ENCODE data around the gene RGS19. TPM values are rescaled to one million over a fixed set of nuclear protein-coding genes. Genes with fewer than 3 reads are reported as not detected.

RGS19 gene
- total and polyA plus RNA-seq, 2 of the 8 experiments (the other 6 are each of a cell fraction or from before 2014, with no cell fraction given), result 12.7 to 16.8 TPM

DNA sequence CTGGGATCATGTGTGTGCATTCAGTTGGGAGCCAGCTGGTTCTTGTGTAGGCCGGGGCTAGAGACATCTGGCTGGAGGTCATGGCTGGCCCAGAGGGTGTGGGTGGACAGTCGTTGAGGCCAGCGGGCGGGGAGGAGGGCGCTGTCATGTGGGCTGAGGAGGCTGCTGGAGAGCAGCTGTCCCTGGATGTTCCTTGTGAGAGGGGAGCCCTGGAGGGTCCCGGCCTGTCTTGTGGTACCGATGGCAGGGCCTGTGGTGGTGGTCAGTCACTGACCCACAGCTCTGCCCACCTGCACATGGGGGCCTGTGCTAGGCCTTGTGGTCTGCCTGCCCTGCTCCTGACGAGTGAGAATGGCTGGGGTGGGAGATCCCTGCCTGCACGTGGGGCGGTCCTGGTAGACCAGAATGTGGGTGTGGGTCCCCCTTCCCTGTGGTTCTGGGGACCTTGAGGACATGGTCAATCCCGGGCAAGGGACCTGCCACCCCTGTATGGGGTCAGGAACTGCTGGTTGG lies 45.3 kb downstream of the RGS19 start:
- H3K56ac ChIP-seq (replicated peaks; ENCODE audit: insufficient read length, low read depth, low read length), result no peak overlapping the region
- DNase-seq (ENCODE audit: low read depth in 1 of 2, low spot score in 2 of 2) (no peak), FAIRE-seq (no peak)
- no peak overlapping the region for H4K8ac ChIP-seq (ENCODE audit: extremely low read depth, insufficient read depth, low read length)
- H3K27ac ChIP-seq (ENCODE audit: low read depth, low read length), result no peak overlapping the region
- no peak overlapping the region for H4K5ac ChIP-seq (ENCODE audit: insufficient read length, low read depth, low read length)
- peaks cover 0 to 4% of the 10 kb centered on the region in 2 experiments for H4K20me1 ChIP-seq (replicated peaks in 1 of 2; ENCODE audit: control insufficient read depth in 1 of 2, insufficient read depth in 2 of 2, low read length in 2 of 2)
- no peak overlapping the region for H3K4ac ChIP-seq (replicated peaks; ENCODE audit: insufficient read length, low read depth, low read length)
- ChIA-PET POLR2A (ENCODE audit: partially characterized antibody) (interaction anchor here (0.7 to 1.7 kb wide), 6 partner anchors 9 to 75 kb away, joined by 3 to 5 read pairs (median 4); partner anchors contain the start of gene SAMD10), CTCF (ENCODE audit: partially characterized antibody) (interaction anchor here (1.2 to 1.4 kb wide), 2 partner anchors 23 to 26 kb away, joined by 3 to 4 read pairs; no protein-coding TSS in a partner anchor)
- H3K23me2 ChIP-seq (ENCODE audit: low read depth, low read length), result peaks cover 3% of the 10 kb centered on the region; the same call in 1 of the 2 replicates
- H2AFZ ChIP-seq (ENCODE audit: low read length), result no peak overlapping the region
- WGBS, 2 experiments (ENCODE audit: extremely low coverage in 1 of 2, insufficient coverage in 1 of 2, insufficient read length in 1 of 2, insufficient replicate concordance in 2 of 2, low coverage in 1 of 2, low lambda C conversion rate in 2 of 2, missing lambda C conversion rate in 1 of 2), result 99% methylated on average over 11 of the region's 11 CpGs; no CpG with 5 or more reads in 1 of the 2 experiments
- H3K79me2 ChIP-seq (ENCODE audit: control insufficient read depth in 1 of 2, insufficient read depth in 2 of 2, low read length in 2 of 2), result no peaks in the 10 kb centered on the region
- no peak overlapping the region for H2BK20ac ChIP-seq (ENCODE audit: low read length)
- no peak overlapping the region for H3K14ac ChIP-seq (ENCODE audit: insufficient read length)
- H2AK5ac ChIP-seq (ENCODE audit: low read depth, low read length), result no peak overlapping the region
- peaks cover 0 to 19% (median 15%) of the 10 kb centered on the region in 4 experiments; a peak in 6 of 7 replicates for H3K4me1 ChIP-seq (replicated peaks in 1 of 4; ENCODE audit: control insufficient read depth in 3 of 4, insufficient read depth in 4 of 4, low read length in 3 of 4)
- H2BK120ac ChIP-seq (replicated peaks; ENCODE audit: low read depth, low read length), result no peak overlapping the region
- TF ChIP-seq SRF (IDR thresholded peaks at IDR 0.05; ENCODE audit: low read depth, low read length) (no peak), ZNF274 (IDR thresholded peaks at IDR 0.05; ENCODE audit: borderline replicate concordance, extremely low read depth, low read length) (no peak), TAF7 (optimal IDR thresholded peaks at IDR 0.05; ENCODE audit: borderline replicate concordance, low read depth, low read length) (no peak), JUN (IDR thresholded peaks at IDR 0.05; ENCODE audit: low read depth, low read length) (no peak), RXRA (IDR thresholded peaks at IDR 0.05; ENCODE audit: insufficient read depth, low read depth, low read length) (no peak), HDAC6 (IDR thresholded peaks at IDR 0.05; ENCODE audit: low read depth, low read length) (no peak)
- TF ChIP-seq, protein P1, sequence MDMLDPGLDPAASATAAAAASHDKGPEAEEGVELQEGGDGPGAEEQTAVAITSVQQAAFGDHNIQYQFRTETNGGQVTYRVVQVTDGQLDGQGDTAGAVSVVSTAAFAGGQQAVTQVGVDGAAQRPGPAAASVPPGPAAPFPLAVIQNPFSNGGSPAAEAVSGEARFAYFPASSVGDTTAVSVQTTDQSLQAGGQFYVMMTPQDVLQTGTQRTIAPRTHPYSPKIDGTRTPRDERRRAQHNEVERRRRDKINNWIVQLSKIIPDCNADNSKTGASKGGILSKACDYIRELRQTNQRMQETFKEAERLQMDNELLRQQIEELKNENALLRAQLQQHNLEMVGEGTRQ (IDR thresholded peaks at IDR 0.05; ENCODE audit: low read length), result no peak
- peaks cover 4 to 17% (median 9%) of the 10 kb centered on the region in 4 experiments; a peak in 6 of 7 replicates for H3K27me3 ChIP-seq (replicated peaks in 1 of 4; ENCODE audit: control insufficient read depth in 3 of 4, extremely low read depth in 1 of 4, insufficient read depth in 3 of 4, low read length in 3 of 4)
- no peak overlapping the region for H3K23ac ChIP-seq (ENCODE audit: insufficient read length)
- no peak overlapping the region for H2BK12ac ChIP-seq (ENCODE audit: low read depth, low read length)
- H3K36me3 ChIP-seq (ENCODE audit: control insufficient read depth in 2 of 4, insufficient read depth in 4 of 4, low read length in 3 of 4), result peaks cover 11 to 26% (median 19%) of the 10 kb centered on the region in 4 experiments; a peak in 7 of 8 replicates
- H3K79me1 ChIP-seq (ENCODE audit: low read depth, low read length), result no peaks in the 10 kb centered on the region; the same call in 1 of the 2 replicates
- no peak overlapping the region for H3K4me2 ChIP-seq (ENCODE audit: insufficient read depth in 1 of 2, low read depth in 2 of 2, low read length in 2 of 2)
- H3K4me3 ChIP-seq (ENCODE audit: extremely low read depth in 1 of 4, insufficient read depth in 2 of 4, low read depth in 3 of 4, low read length in 4 of 4), result no peak overlapping the region
- H3K9ac ChIP-seq (replicated peaks in 1 of 4; ENCODE audit: extremely low read depth in 1 of 4, low read depth in 3 of 4, low read length in 3 of 4), result no peak overlapping the region
- H2BK5ac ChIP-seq (ENCODE audit: low read depth, low read length), result no peak overlapping the region
- no peak overlapping the region for H3K18ac ChIP-seq (ENCODE audit: extremely low read depth, low read length)
- H4K91ac ChIP-seq (replicated peaks; ENCODE audit: insufficient read length, low read length), result no peak overlapping the region
- H3K9me3 ChIP-seq (ENCODE audit: insufficient read depth in 2 of 2, low read depth in 1 of 2, low read length in 1 of 2), result no peaks in the 10 kb centered on the region
- H2BK15ac ChIP-seq (ENCODE audit: low read length), result no peak overlapping the region
